ENCODE measurements around the gene ATP5F1A.
"Not testable (repeated sequence)": the region's sequence is repeated elsewhere in the genome, so short reads cannot be mapped to it uniquely, and the experiment has no call there.

ATP5F1A gene

GRCh38 chr18:46072959-46073358 is 25.1 kb downstream of the ATP5F1A start:
- DNase-seq: no peak

GRCh38 chr18:46072376-46072867 is 25.7 kb downstream of the ATP5F1A start:
- peak; percentile 28 for DNase-seq

- DNase-seq: no peak
Measured at GRCh38 chr18:46071653-46072375, 26.3 kb downstream of the ATP5F1A start, which contains the start of gene PSTPIP2. PSTPIP2 (minus strand) TSS chr18:46072260; CDS start chr18:46072188, 72 bp downstream.

- DNase-seq: peak; percentile 59
Measured at GRCh38 chr18:46070815-46071652, 27.1 kb downstream of the ATP5F1A start.

GRCh38 chr18:46070232-46070631 is 27.9 kb downstream of the ATP5F1A start:
- DNase-seq: no peak

GRCh38 chr18:46069524-46069923 is 28.6 kb downstream of the ATP5F1A start:
- no peak for DNase-seq

- DNase-seq: no peak
Measured at GRCh38 chr18:46068763-46069162, 29.3 kb downstream of the ATP5F1A start.

GRCh38 chr18:46067438-46068007 is 30.6 kb downstream of the ATP5F1A start:
- no peak for DNase-seq

- no peak for DNase-seq
Measured at GRCh38 chr18:46062781-46063180, 35.3 kb downstream of the ATP5F1A start.

GRCh38 chr18:46061796-46062195 is 36.3 kb downstream of the ATP5F1A start:
- DNase-seq: no peak

- DNase-seq: no peak
Measured at GRCh38 chr18:46061387-46061786, 36.7 kb downstream of the ATP5F1A start.

- DNase-seq: no peak
Measured at GRCh38 chr18:46060359-46060841, 37.7 kb downstream of the ATP5F1A start.

- no peak for DNase-seq
Measured at GRCh38 chr18:46055838-46056230, 42.3 kb downstream of the ATP5F1A start.

- no peak for DNase-seq
Measured at GRCh38 chr18:46054956-46055837, 42.9 kb downstream of the ATP5F1A start.

- DNase-seq: no peak
Measured at GRCh38 chr18:46053368-46054095, 44.6 kb downstream of the ATP5F1A start.

- no peak for DNase-seq
Measured at GRCh38 chr18:46051731-46052461, 46.2 kb downstream of the ATP5F1A start.

- DNase-seq: no peak
Measured at GRCh38 chr18:46050268-46050667, 47.8 kb downstream of the ATP5F1A start.

- DNase-seq: no peak
Measured at GRCh38 chr18:46048641-46049040, 49.5 kb downstream of the ATP5F1A start.

- DNase-seq: not testable (repeated sequence)
Measured at GRCh38 chr18:46047369-46047768, 50.7 kb downstream of the ATP5F1A start.

GRCh38 chr18:46046688-46047087 is 51.4 kb downstream of the ATP5F1A start:
- DNase-seq: no peak

- DNase-seq: no peak
Measured at GRCh38 chr18:46046126-46046525, 52.0 kb downstream of the ATP5F1A start.
